HG02571 (cell line): ENCODE results near the gene ADIPOR2.

Source experiments
- ATAC-seq: cut with Tn5 transposase; IDR thresholded peaks from one replicate; pipeline ENCODE4 v1.9.1; 2021; ENCODE audit warnings: mild to moderate bottlenecking, moderate library complexity; ENCODE audit not compliant: unreplicated experiment

The ADIPOR2 gene

DNA sequence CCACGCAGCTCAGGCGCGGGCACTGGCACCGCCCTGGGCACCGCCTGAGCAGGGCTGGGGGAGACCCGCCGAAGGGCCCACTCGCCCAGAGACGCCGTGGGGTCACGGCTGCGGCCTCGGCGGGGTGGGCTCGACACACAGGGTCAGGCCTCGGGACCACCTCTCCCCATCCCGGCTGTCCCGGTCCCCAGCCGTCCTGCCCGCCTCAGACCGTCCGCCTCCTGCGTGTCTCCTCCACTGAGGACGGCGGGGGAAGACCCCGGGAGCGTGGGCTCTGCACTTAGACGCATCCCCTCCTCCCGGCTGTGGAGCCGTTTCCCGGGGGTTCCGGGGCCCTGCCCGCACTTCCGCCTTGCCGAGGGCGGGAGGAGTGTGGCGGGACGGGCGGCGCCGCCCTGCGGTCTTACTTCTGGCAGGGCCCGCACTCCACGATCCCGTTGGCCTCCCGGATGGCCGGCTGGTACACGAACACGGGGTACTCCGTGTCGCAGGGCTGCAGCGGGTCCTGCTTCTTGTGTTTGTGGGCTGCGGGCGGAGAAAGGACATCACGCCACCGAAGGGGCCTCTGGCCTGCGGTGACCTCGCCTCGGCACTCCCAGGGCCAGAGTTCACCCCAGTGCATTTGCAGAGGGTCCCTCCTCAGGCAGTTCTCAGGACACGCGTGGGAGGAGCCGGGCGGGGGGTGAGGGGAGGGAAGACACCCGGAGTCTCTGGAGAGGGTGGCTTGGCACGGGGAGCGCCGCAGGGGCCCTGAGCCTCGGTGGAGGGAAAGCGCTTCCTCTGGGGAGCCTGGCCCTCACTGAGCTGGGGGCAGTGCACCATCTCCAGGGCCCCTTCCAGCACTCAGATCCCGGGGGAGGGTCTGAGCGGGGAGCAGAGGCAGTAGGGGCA, 106.4 kb downstream of the ADIPOR2 start:
- no peak for ATAC-seq

DNA sequence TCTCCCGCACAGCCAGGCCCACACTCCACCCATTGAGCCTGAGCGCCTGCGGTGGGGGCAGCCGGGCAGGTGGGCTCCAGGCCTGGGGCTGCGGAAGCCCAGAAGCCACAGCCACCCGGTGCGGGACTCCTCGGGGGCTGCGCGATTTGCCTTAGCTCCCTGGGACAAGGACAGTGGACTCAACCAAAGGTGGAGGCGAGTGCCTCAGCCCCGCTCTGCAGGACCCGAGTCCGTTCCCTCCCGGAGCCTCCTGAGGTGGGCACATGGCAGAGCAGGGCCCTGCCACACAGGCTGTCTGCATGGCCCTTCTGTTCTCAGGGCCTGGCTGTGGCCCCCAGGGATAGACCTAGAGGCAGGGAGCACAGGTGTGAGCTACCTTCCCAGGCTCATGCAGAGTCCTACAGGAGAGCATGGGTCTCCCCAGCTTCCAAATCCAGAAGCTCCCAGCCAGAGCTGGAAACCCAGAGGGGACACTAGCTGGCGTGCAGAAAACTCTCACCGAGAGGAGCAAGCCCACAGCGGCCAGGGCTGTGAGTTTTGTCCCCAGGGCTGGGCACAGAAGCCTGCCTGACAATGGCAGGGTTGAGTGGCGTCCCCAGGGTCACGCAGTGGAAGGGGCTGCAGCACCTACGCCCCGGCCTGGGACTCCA, 107.2 kb downstream of the ADIPOR2 start:
- no peak for ATAC-seq

DNA sequence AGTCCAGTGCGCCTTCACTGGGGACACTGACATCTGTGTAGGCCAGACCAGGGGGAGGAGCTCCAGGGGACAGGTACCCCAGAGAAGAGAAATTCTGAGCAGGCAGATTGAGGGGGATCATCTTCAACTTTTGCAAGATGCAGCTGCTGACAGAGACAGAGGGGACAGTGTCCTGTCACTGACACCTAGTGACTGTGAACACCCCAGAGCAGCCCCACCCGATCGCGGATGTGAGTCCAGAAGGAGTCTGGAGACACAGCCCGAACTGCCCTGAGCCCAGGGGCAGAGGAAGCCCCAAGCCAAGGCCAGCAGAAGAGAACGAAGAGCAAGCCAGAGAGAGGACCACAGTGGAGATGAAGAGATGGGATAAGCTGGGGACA, 107.8 kb downstream of the ADIPOR2 start:
- no peak for ATAC-seq

GRCh38 chr12:1799051-1799881, 108.4 kb downstream of the ADIPOR2 start:
- ATAC-seq: no peak

DNA sequence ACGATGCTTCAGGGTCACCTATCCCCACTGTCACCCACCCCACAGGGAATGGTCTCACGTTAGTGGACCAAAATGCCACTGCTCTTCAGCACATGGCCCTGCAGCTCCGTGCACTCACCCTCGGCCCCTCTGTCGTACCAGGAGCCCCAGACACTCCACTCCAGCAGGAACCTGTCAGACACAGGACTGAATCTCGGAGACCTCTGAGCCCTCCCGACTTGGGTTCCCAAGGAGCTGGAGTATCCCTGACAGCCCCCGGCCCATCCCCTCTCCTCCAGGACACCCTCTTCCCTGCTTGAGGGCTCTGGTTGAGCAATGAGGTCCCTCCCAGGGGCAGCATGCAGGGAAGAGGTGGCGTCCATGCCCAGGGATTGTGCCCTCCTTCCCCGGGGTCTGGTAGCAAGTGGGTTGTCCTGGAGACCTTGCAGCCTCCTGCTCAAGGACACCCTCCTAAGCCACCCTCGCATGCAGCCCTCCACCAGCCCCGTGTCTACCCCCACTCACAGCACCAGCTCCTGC, 109.1 kb downstream of the ADIPOR2 start:
- ATAC-seq: no peak

GRCh38 chr12:1800401-1801302, 109.8 kb downstream of the ADIPOR2 start:
- ATAC-seq: no peak

- ATAC-seq: no peak
These were observed 110.6 kb downstream of the ADIPOR2 start for GRCh38 chr12:1801303-1801975.

- no peak for ATAC-seq
These were observed 112.9 kb downstream of the ADIPOR2 start for GRCh38 chr12:1803736-1804135.

DNA sequence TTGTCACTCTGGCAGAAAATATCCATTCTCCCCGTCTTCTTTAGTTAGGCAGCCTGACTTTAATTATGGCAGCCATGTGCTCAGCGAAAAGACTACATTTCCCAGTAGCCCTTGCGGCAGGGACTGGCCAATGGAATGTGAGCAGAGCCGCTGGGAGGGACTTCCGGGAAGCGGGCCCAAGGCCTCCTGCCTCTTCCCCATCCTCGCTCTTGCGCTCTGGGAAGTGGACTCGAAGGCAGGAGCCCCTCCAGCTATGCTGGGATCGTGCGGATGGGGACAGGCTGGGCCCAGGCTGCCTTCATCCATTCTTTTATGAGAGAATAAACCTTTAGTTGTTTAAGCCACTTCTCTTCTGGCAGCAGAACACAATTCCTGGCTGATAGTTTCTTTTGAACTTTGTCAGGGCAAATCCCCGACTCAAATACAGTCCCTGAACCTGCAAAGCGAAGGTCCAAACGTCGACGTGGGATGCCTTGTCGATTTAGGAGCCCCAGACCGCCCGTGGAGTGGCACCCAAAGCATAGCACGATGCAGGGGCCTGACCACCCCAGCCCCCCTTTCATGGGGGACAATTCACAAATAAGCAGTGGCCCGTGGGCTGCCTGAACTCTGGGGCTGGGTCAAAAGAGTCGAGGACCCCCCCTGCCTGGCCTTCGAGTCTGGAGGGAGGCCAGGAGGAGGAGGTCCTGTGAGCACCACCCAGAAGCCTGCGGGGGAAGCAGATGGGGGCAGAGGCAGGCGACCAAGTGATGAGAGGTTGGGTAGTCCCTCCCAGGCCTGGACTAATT, 113.9 kb downstream of the ADIPOR2 start:
- ATAC-seq: peak; percentile 75

DNA sequence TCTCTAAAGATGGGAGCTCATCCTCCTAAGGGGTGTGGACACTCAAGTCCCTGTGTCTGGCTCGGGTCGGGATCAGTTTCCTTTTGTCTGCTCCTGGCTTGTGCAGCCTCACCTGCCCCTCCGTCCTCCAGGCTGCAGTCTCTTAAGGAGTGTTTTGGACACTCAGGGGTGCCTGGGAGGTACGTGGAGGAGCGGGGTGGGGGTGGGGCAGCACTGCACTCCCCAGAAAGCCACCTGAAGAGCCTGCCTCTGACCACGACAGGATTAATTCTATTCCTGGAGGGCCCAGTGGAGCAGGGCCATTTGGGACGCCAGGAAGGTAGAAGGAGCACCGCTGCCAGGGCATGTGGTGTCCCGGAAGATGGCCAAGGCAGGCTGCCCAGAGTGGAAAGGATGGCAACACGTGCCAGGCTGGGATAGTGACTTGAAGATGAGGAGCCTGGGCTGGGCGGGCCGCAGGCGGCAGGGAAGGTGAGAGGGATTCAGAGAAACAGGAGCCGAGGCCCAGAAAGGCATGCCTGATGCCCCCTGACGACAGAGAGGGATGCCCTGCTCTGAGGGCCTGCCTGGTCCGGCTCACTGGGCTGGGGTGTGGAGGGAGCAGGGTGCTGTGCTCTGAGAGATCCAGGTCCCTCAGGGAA, 114.7 kb downstream of the ADIPOR2 start:
- ATAC-seq: no peak

DNA sequence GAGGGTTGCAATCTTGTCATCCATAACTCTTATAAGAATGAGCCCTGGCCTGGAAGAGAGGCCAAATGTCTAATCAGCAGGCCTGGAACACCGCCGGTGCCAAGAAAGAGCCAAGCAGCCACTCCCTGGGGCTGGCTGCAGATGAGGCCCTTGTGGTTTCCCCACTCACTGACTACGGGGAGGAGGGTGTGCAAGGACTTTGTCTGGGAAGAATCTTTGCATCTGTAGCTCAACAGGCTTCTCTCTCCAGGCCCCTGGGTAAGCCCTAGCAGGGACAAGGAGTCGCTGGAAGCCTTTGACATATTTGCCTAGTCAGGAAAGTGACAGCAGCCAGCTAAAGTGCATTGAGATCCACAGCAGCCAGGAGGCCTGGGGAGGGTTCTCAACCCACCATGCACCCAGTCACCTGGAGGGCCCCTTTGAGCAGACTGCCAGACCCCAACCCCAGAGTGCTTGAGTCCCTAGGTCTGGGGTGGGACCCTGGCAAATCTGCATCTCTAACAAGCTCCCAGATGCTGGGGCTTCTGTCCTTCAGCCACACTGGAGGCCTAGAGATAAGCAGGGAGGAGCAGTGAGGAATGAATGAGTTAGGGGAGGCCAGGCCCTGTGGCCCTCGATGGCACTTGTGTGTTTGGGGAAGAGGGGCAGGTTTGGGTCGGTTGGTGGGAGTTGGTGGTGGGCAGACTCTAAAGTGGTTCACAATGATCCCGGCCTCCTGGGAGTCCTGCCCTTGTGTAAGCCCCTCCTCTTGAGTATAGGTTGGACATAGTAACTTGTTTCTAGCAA, 115.6 kb downstream of the ADIPOR2 start:
- no peak for ATAC-seq

GRCh38 chr12:1807087-1807860, 116.4 kb downstream of the ADIPOR2 start:
- no peak for ATAC-seq

- ATAC-seq: no peak
These were observed 117.3 kb downstream of the ADIPOR2 start for GRCh38 chr12:1808036-1808797.

- ATAC-seq: no peak
These were observed 118.1 kb downstream of the ADIPOR2 start for GRCh38 chr12:1808798-1809480.

- no peak for ATAC-seq
These were observed 118.8 kb downstream of the ADIPOR2 start for GRCh38 chr12:1809591-1810190.
